Astrocyte (in vitro differentiated cells and primary cell): Measurements from ENCODE around the gene P2RY8. TPM values are rescaled to one million over a fixed set of nuclear protein-coding genes. Genes with fewer than 3 reads are reported as not detected.

Experiments
- DNase-seq: peaks from one replicate; pipeline ENCODE4 v3.0.0-alpha.2; 2010; ENCODE audit warnings: low read depth
- FAIRE-seq: peaks from 2 replicates; lab custom pipeline; 2011; peaks lifted over from hg19 to GRCh38; lab: Jason Lieb, UNC
- H2AFZ ChIP-seq: 2 replicates; pipeline ENCODE4 v1.6.0; 2012; ENCODE audit warnings: low read depth, low read length, inconsistent platforms
- H3K27ac ChIP-seq: 2 replicates; pipeline ENCODE4 v1.5.1; 2011; ENCODE audit warnings: low read depth, low read length, inconsistent platforms
- H3K27me3 ChIP-seq: 2 replicates; pipeline ENCODE4 v1.6.0; 2011; ENCODE audit warnings: low read length, inconsistent platforms; ENCODE audit not compliant: insufficient read depth
- H3K36me3 ChIP-seq: 2 replicates; pipeline ENCODE4 v1.5.1; 2011; ENCODE audit warnings: low read length, inconsistent platforms; ENCODE audit not compliant: insufficient read depth
- H3K4me1 ChIP-seq: 2 replicates; pipeline ENCODE4 v1.5.1; 2011; ENCODE audit warnings: low read length, inconsistent platforms; ENCODE audit not compliant: insufficient read depth
- H3K4me2 ChIP-seq: 2 replicates; pipeline ENCODE4 v1.6.0; 2012; ENCODE audit warnings: low read length, inconsistent platforms
- H3K4me3 ChIP-seq: 2 replicates; pipeline ENCODE4 v1.5.1; 2011; ENCODE audit warnings: low read depth, mild to moderate bottlenecking, low read length, inconsistent platforms; ENCODE audit not compliant: insufficient read depth
- H3K79me2 ChIP-seq: 2 replicates; pipeline ENCODE4 v1.6.0; 2012; ENCODE audit warnings: mild to moderate bottlenecking, low read length, inconsistent platforms; ENCODE audit not compliant: insufficient read depth
- H3K9ac ChIP-seq: 2 replicates; pipeline ENCODE4 v1.6.0; 2012; ENCODE audit warnings: mild to moderate bottlenecking, low read length, inconsistent platforms
- H3K9me3 ChIP-seq: 2 replicates; pipeline ENCODE4 v1.5.1; 2012; ENCODE audit warnings: low read depth, mild to moderate bottlenecking, low read length, inconsistent platforms; ENCODE audit not compliant: insufficient read depth
- H4K20me1 ChIP-seq: 2 replicates; pipeline ENCODE4 v1.6.0; 2012; ENCODE audit warnings: low read length, inconsistent platforms; ENCODE audit not compliant: insufficient read depth
- H3K27ac Mint-ChIP-seq: one replicate; pipeline ENCODE4 v1.8.0; 2021; ENCODE audit warnings: mild to moderate bottlenecking, mixed read lengths; ENCODE audit not compliant: unreplicated experiment
- H3K27me3 Mint-ChIP-seq: one replicate; pipeline ENCODE4 v1.8.0; 2021; ENCODE audit warnings: low read depth, mixed read lengths; ENCODE audit not compliant: unreplicated experiment
- H3K36me3 Mint-ChIP-seq: one replicate; pipeline ENCODE4 v1.8.0; 2021; ENCODE audit warnings: low read depth, mixed read lengths; ENCODE audit not compliant: unreplicated experiment
- H3K4me1 Mint-ChIP-seq: one replicate; pipeline ENCODE4 v1.8.0; 2021; ENCODE audit warnings: low read depth, mixed read lengths; ENCODE audit not compliant: unreplicated experiment
- H3K4me3 Mint-ChIP-seq: one replicate; pipeline ENCODE4 v1.8.0; 2021; ENCODE audit warnings: mild to moderate bottlenecking, moderate library complexity, mixed read lengths; ENCODE audit not compliant: unreplicated experiment
- H3K9me3 Mint-ChIP-seq: one replicate; pipeline ENCODE4 v1.8.0; 2021; ENCODE audit warnings: mild to moderate bottlenecking, mixed read lengths; ENCODE audit not compliant: unreplicated experiment
- EZH2 ChIP-seq: IDR thresholded peaks from 2 replicates; pipeline ENCODE4 v1.6.1; 2012; ENCODE audit warnings: mild to moderate bottlenecking, low read length, inconsistent platforms; ENCODE audit not compliant: insufficient read depth
- total RNA-seq: library from RNA; stranded (reverse); gene quantifications from 2 replicates; pipeline ENCODE4 v1.2.1, GENCODE V29; 2021
- TF ChIP-seq, protein P1 (sequence below): IDR thresholded peaks from 2 replicates; pipeline ENCODE4 v1.5.1; 2011; ENCODE audit warnings: low read depth, mild to moderate bottlenecking, inconsistent platforms, low read length, moderate library complexity; ENCODE audit not compliant: insufficient read depth

Gene P2RY8
- total RNA-seq, 1 donor from 2014 or later = not detected

DNA sequence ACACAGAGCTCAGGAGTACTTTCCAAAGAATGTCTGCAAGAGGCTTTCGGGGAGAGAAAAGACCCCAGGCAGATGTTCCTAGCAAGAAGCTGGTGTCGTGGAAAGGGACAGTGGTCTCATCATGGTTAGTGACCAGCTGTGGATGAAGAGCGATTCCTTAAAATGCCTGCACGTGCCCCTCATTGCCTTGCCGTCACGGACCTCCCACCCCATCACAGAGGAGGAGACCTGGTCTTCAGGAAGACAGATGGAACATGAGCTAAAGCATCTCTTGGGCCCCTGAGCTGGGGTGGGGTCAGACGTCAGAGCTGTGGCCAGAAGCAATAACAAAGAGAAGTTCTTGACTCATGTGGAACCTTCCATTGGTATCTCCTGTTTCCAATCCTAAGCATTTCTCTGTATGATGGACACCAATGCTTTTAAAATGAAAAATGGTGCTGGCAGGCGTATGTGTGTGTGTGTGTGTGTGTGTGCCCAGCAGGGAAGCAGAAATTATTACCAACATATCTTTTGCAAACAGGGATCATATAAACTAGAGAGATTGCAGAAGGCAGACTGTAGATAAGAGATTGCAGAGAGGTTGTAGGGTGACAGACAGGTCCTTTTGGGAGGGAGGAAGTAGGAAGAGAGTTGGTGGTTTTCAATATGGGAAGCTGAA is 59.1 kb downstream of the P2RY8 start:
- Mint-ChIP-seq H3K4me1 (peaks cover 1% of the 10 kb centered on the region), H3K36me3 (no peaks in the 10 kb centered on the region), H3K4me3 (no peak overlapping the region), H3K27ac (no peak overlapping the region), H3K9me3 (peaks cover 17% of the 10 kb centered on the region), H3K27me3 (peaks cover 2% of the 10 kb centered on the region)
- FAIRE-seq = no peak
- no peak overlapping the region for H3K9ac ChIP-seq
- DNase-seq = no peak
- peaks cover 2% of the 10 kb centered on the region for H3K9me3 ChIP-seq
- no peaks in the 10 kb centered on the region for H3K4me1 ChIP-seq
- H3K79me2 ChIP-seq = no peaks in the 10 kb centered on the region
- no peaks in the 10 kb centered on the region for H3K36me3 ChIP-seq
- H2AFZ ChIP-seq = no peak overlapping the region
- no peak overlapping the region for H3K4me2 ChIP-seq
- TF ChIP-seq, protein P1, sequence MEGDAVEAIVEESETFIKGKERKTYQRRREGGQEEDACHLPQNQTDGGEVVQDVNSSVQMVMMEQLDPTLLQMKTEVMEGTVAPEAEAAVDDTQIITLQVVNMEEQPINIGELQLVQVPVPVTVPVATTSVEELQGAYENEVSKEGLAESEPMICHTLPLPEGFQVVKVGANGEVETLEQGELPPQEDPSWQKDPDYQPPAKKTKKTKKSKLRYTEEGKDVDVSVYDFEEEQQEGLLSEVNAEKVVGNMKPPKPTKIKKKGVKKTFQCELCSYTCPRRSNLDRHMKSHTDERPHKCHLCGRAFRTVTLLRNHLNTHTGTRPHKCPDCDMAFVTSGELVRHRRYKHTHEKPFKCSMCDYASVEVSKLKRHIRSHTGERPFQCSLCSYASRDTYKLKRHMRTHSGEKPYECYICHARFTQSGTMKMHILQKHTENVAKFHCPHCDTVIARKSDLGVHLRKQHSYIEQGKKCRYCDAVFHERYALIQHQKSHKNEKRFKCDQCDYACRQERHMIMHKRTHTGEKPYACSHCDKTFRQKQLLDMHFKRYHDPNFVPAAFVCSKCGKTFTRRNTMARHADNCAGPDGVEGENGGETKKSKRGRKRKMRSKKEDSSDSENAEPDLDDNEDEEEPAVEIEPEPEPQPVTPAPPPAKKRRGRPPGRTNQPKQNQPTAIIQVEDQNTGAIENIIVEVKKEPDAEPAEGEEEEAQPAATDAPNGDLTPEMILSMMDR = no peak
- TF ChIP-seq EZH2 = no peak
- no peak overlapping the region for H3K27ac ChIP-seq
- no peaks in the 10 kb centered on the region for H4K20me1 ChIP-seq
- H3K4me3 ChIP-seq = no peak overlapping the region
- H3K27me3 ChIP-seq = no peaks in the 10 kb centered on the region

DNA sequence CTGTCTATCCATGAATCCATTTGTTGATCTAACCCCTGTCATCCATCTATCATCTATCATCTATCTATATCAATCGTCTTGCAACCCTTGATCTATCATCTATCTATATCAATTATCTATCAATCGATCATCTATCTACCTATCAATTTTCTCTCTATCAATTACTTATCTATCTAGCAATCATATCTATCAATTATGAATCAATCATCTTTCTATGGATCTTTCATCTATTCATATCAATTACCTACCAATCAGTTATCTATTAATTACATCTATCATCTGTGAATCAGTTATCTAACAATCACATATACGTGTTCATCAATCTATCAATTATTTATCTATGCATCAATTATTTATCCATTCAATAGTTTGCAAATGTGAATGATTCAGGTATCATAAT is 59.8 kb downstream of the P2RY8 start:
- no peak overlapping the region for H3K27ac Mint-ChIP-seq
- TF ChIP-seq, protein P1 = no peak
- no peak for TF ChIP-seq EZH2
- DNase-seq = no peak

DNA sequence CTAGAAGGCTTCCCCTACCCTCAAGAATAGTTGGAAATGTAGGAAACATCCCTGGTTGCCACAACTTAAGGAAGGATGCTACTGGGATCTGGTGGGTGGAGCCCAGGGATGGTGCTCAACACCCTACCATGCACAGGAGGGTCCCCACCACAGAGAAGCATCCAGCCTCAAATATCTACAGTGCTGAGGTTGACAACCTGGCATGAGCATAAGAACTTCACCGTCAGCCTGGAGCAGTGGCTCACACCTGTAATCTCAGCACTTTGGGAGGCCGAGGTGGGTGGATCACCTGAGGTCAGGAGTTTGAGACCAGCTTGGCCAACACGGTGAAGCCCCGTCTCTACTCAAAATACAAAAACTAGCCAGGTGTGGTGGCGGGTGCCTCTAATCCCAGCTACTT is 60.3 kb downstream of the P2RY8 start:
- no peaks in the 10 kb centered on the region for H3K79me2 ChIP-seq
- no peaks in the 10 kb centered on the region for H3K27me3 ChIP-seq
- H3K4me2 ChIP-seq = no peak overlapping the region
- peaks cover 2% of the 10 kb centered on the region for H3K27me3 Mint-ChIP-seq
- H3K27ac Mint-ChIP-seq = no peak overlapping the region
- H3K9me3 ChIP-seq = peaks cover 2% of the 10 kb centered on the region
- no peaks in the 10 kb centered on the region for H3K4me1 ChIP-seq
- no peaks in the 10 kb centered on the region for H3K36me3 ChIP-seq
- DNase-seq = no peak
- H2AFZ ChIP-seq = no peak overlapping the region
- no peak overlapping the region for H3K9ac ChIP-seq
- no peak overlapping the region for H3K27ac ChIP-seq
- TF ChIP-seq, protein P1 = no peak
- TF ChIP-seq EZH2 = no peak
- no peaks in the 10 kb centered on the region for H3K36me3 Mint-ChIP-seq
- no peak overlapping the region for H3K4me3 Mint-ChIP-seq
- H4K20me1 ChIP-seq = no peaks in the 10 kb centered on the region
- peaks cover 1% of the 10 kb centered on the region for H3K4me1 Mint-ChIP-seq
- no peak for FAIRE-seq
- H3K9me3 Mint-ChIP-seq = peaks cover 13% of the 10 kb centered on the region
- H3K4me3 ChIP-seq = no peak overlapping the region

More for the DNA sequence above, 59.8 kb downstream of the P2RY8 start:
- Histone ChIP-seq H3K4me2 (no peak overlapping the region), H3K27me3 (no peaks in the 10 kb centered on the region), H3K36me3 (no peaks in the 10 kb centered on the region), H2AFZ (no peak overlapping the region), H3K79me2 (no peaks in the 10 kb centered on the region), H3K9ac (no peak overlapping the region), H4K20me1 (no peaks in the 10 kb centered on the region), H3K4me3 (no peak overlapping the region), H3K27ac (no peak overlapping the region), H3K9me3 (peaks cover 2% of the 10 kb centered on the region), H3K4me1 (no peaks in the 10 kb centered on the region)
- peaks cover 1% of the 10 kb centered on the region for H3K4me1 Mint-ChIP-seq
- H3K4me3 Mint-ChIP-seq = no peak overlapping the region
- no peaks in the 10 kb centered on the region for H3K36me3 Mint-ChIP-seq
- peaks cover 2% of the 10 kb centered on the region for H3K27me3 Mint-ChIP-seq
- no peak for FAIRE-seq
- H3K9me3 Mint-ChIP-seq = peaks cover 17% of the 10 kb centered on the region
